ENCODE data around the gene GPSM3. TPM values are rescaled to one million over a fixed set of nuclear protein-coding genes. Genes with fewer than 3 reads are reported as not detected.

The GPSM3 gene
- total and polyA plus RNA-seq, 2 of the 13 experiments (the other 11 are each of a cell fraction or from before 2014, with no cell fraction given), result 0.18 to 6.2 TPM

DNA sequence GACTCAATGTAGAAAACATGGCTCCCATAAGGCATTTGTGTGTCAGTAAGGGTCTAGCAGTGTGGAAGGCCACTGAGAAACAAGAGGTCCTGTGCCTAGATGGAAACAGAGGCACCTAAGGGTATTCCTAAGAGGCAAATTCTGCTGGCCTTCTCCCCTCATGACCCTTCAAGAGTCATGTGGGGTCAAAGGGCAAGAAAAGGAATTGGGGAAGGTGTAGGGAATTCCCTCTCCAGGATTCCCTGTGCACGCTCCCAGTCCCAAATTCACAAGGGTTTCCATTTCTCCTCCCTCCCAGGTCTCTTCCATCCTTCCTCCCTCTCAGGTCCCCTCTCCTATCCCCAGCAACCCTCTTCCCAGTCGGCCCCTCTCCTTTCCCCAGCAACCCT is 17.1 kb downstream of the GPSM3 start (continued):
- TF ChIP-seq, protein P1, sequence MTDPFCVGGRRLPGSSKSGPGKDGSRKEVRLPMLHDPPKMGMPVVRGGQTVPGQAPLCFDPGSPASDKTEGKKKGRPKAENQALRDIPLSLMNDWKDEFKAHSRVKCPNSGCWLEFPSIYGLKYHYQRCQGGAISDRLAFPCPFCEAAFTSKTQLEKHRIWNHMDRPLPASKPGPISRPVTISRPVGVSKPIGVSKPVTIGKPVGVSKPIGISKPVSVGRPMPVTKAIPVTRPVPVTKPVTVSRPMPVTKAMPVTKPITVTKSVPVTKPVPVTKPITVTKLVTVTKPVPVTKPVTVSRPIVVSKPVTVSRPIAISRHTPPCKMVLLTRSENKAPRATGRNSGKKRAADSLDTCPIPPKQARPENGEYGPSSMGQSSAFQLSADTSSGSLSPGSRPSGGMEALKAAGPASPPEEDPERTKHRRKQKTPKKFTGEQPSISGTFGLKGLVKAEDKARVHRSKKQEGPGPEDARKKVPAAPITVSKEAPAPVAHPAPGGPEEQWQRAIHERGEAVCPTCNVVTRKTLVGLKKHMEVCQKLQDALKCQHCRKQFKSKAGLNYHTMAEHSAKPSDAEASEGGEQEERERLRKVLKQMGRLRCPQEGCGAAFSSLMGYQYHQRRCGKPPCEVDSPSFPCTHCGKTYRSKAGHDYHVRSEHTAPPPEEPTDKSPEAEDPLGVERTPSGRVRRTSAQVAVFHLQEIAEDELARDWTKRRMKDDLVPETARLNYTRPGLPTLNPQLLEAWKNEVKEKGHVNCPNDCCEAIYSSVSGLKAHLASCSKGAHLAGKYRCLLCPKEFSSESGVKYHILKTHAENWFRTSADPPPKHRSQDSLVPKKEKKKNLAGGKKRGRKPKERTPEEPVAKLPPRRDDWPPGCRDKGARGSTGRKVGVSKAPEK (CRISPR knock-in tag; IDR thresholded peaks at IDR 0.05; ENCODE audit: borderline replicate concordance), result no peak; the same call in 1 of the 2 replicates
- TF ChIP-seq ADNP (CRISPR knock-in tag; IDR thresholded peaks at IDR 0.05) (no peak), EED (CRISPR knock-in tag; IDR thresholded peaks at IDR 0.05) (no peak), ZNF709 (CRISPR knock-in tag; IDR thresholded peaks at IDR 0.05) (no peak; the same call in 1 of the 2 replicates), TGIF2 (CRISPR knock-in tag; IDR thresholded peaks at IDR 0.05) (no peak), GATAD2A (CRISPR knock-in tag; IDR thresholded peaks at IDR 0.05) (no peak), PHF21A (CRISPR knock-in tag; IDR thresholded peaks at IDR 0.05) (no peak), RFX3 (CRISPR knock-in tag; IDR thresholded peaks at IDR 0.05) (no peak), WIZ (CRISPR knock-in tag; IDR thresholded peaks at IDR 0.05) (peak; percentile 41; the same call in 1 of the 2 replicates), RARG (CRISPR knock-in tag; IDR thresholded peaks at IDR 0.05; ENCODE audit: low read depth) (no peak; the same call in 1 of the 2 replicates), ZNF441 (CRISPR knock-in tag; IDR thresholded peaks at IDR 0.05; ENCODE audit: borderline replicate concordance) (no peak), MZF1 (CRISPR knock-in tag; IDR thresholded peaks at IDR 0.05; ENCODE audit: borderline replicate concordance) (no peak), ZMYM3 (CRISPR knock-in tag; IDR thresholded peaks at IDR 0.05) (no peak), ZNF564 (CRISPR knock-in tag; IDR thresholded peaks at IDR 0.05) (0 out of 2 replicates have a peak, but pooled peaks have one; percentile 20), ETV5 (CRISPR knock-in tag; IDR thresholded peaks at IDR 0.05; ENCODE audit: borderline replicate concordance) (0 out of 2 replicates have a peak, but pooled peaks have one; percentile 16), MED8 (CRISPR knock-in tag; IDR thresholded peaks at IDR 0.05; ENCODE audit: insufficient replicate concordance) (no peak), GTF2F1 (IDR thresholded peaks at IDR 0.05; ENCODE audit: low read length) (no peak), POLR2A (IDR thresholded peaks at IDR 0.05; ENCODE audit: insufficient read depth in 1 of 2, low read depth in 2 of 2, low read length in 2 of 2) (0 out of 4 replicates have a peak, but pooled peaks of 1 of the 2 experiments have one; percentile 5), TARDBP (CRISPR knock-in tag; IDR thresholded peaks at IDR 0.05) (no peak), NCOA1 (CRISPR knock-in tag; IDR thresholded peaks at IDR 0.05) (0 out of 2 replicates have a peak, but pooled peaks have one; percentile 61), BHLHE40 (IDR thresholded peaks at IDR 0.05; ENCODE audit: low read length) (no peak), SETDB1 (CRISPR knock-in tag; IDR thresholded peaks at IDR 0.05; ENCODE audit: borderline replicate concordance) (no peak), HDAC6 (IDR thresholded peaks at IDR 0.05; ENCODE audit: low read depth, low read length) (no peak)
- TF ChIP-seq, protein P2, sequence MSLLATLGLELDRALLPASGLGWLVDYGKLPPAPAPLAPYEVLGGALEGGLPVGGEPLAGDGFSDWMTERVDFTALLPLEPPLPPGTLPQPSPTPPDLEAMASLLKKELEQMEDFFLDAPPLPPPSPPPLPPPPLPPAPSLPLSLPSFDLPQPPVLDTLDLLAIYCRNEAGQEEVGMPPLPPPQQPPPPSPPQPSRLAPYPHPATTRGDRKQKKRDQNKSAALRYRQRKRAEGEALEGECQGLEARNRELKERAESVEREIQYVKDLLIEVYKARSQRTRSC (CRISPR knock-in tag; IDR thresholded peaks at IDR 0.05; ENCODE audit: low read depth), result 0 out of 2 replicates have a peak, but pooled peaks have one; percentile 27
- TF ChIP-seq, protein P3, sequence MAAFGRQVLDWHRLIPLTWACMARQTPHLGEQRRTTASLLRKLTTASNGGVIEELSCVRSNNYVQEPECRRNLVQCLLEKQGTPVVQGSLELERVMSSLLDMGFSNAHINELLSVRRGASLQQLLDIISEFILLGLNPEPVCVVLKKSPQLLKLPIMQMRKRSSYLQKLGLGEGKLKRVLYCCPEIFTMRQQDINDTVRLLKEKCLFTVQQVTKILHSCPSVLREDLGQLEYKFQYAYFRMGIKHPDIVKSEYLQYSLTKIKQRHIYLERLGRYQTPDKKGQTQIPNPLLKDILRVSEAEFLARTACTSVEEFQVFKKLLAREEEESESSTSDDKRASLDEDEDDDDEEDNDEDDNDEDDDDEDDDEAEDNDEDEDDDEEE (CRISPR knock-in tag; IDR thresholded peaks at IDR 0.05), result 0 out of 2 replicates have a peak, but pooled peaks have one; percentile 31
- TF ChIP-seq, protein P4, sequence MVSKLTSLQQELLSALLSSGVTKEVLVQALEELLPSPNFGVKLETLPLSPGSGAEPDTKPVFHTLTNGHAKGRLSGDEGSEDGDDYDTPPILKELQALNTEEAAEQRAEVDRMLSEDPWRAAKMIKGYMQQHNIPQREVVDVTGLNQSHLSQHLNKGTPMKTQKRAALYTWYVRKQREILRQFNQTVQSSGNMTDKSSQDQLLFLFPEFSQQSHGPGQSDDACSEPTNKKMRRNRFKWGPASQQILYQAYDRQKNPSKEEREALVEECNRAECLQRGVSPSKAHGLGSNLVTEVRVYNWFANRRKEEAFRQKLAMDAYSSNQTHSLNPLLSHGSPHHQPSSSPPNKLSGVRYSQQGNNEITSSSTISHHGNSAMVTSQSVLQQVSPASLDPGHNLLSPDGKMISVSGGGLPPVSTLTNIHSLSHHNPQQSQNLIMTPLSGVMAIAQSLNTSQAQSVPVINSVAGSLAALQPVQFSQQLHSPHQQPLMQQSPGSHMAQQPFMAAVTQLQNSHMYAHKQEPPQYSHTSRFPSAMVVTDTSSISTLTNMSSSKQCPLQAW (CRISPR knock-in tag; IDR thresholded peaks at IDR 0.05), result 0 out of 2 replicates have a peak, but pooled peaks have one; percentile 2
